ENCODE data around the gene TRIM21. TPM values are rescaled to one million over a fixed set of nuclear protein-coding genes. Genes with fewer than 3 reads are reported as not detected.
"Not testable (repeated sequence)": the region's sequence is repeated elsewhere in the genome, so short reads cannot be mapped to it uniquely, and the experiment has no call there.

Gene TRIM21
- total RNA-seq, 2 donors from 2014 or later: 9.8 to 10.0 TPM

GRCh38 chr11:4375431-4376140, 17.9 kb downstream of the TRIM21 start:
- no peak overlapping the region for H3K4me3 Mint-ChIP-seq
- Histone ChIP-seq H3K9me3 (ENCODE audit: control insufficient read depth, low read length) (no peaks in the 10 kb centered on the region), H3K27me3 (ENCODE audit: control insufficient read depth, insufficient read depth, low read length, poor library complexity, severe bottlenecking) (no peaks in the 10 kb centered on the region), H3K9ac (ENCODE audit: extremely low read depth, low read length, poor library complexity, severe bottlenecking) (no peak overlapping the region), H3K27ac (ENCODE audit: low read depth, low read length) (no peak overlapping the region), H3K4me1 (ENCODE audit: control insufficient read depth, insufficient read depth, low read length) (no peaks in the 10 kb centered on the region), H3K4me3 (ENCODE audit: low read length) (no peak overlapping the region), H3K36me3 (ENCODE audit: control insufficient read depth, insufficient read depth, low read length) (no peaks in the 10 kb centered on the region)
- H3K9me3 Mint-ChIP-seq: no peaks in the 10 kb centered on the region
- DNase-seq: no peak
- H3K36me3 Mint-ChIP-seq (ENCODE audit: low read depth): no peaks in the 10 kb centered on the region
- TF ChIP-seq, protein P1, sequence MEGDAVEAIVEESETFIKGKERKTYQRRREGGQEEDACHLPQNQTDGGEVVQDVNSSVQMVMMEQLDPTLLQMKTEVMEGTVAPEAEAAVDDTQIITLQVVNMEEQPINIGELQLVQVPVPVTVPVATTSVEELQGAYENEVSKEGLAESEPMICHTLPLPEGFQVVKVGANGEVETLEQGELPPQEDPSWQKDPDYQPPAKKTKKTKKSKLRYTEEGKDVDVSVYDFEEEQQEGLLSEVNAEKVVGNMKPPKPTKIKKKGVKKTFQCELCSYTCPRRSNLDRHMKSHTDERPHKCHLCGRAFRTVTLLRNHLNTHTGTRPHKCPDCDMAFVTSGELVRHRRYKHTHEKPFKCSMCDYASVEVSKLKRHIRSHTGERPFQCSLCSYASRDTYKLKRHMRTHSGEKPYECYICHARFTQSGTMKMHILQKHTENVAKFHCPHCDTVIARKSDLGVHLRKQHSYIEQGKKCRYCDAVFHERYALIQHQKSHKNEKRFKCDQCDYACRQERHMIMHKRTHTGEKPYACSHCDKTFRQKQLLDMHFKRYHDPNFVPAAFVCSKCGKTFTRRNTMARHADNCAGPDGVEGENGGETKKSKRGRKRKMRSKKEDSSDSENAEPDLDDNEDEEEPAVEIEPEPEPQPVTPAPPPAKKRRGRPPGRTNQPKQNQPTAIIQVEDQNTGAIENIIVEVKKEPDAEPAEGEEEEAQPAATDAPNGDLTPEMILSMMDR (conservative IDR thresholded peaks at IDR 0.05): no peak
- 89 to 93% methylated on average over 3 to 5 of the region's 5 CpGs for WGBS, 2 experiments (ENCODE audit: insufficient coverage in 1 of 2, insufficient read length in 1 of 2)
- no peaks in the 10 kb centered on the region for H3K4me1 Mint-ChIP-seq
- no peak overlapping the region for H3K27ac Mint-ChIP-seq
- no peaks in the 10 kb centered on the region for H3K27me3 Mint-ChIP-seq (ENCODE audit: insufficient read depth)

- H3K27ac ChIP-seq (ENCODE audit: low read depth, low read length): no peak overlapping the region
- no peaks in the 10 kb centered on the region for H3K36me3 ChIP-seq (ENCODE audit: control insufficient read depth, insufficient read depth, low read length)
- H3K9me3 ChIP-seq (ENCODE audit: control insufficient read depth, low read length): no peaks in the 10 kb centered on the region
- 79 to 100% methylated on average over 2 to 3 of the region's 3 CpGs for WGBS, 2 experiments (ENCODE audit: insufficient coverage in 1 of 2, insufficient read length in 1 of 2)
- no peaks in the 10 kb centered on the region for H3K27me3 ChIP-seq (ENCODE audit: control insufficient read depth, insufficient read depth, low read length, poor library complexity, severe bottlenecking)
- H3K27me3 Mint-ChIP-seq (ENCODE audit: insufficient read depth): no peaks in the 10 kb centered on the region
- no peaks in the 10 kb centered on the region for H3K9me3 Mint-ChIP-seq
- H3K4me3 ChIP-seq (ENCODE audit: low read length): no peak overlapping the region
- H3K9ac ChIP-seq (ENCODE audit: extremely low read depth, low read length, poor library complexity, severe bottlenecking): no peak overlapping the region
- DNase-seq: no peak
- no peaks in the 10 kb centered on the region for H3K36me3 Mint-ChIP-seq (ENCODE audit: low read depth)
- no peaks in the 10 kb centered on the region for H3K4me1 ChIP-seq (ENCODE audit: control insufficient read depth, insufficient read depth, low read length)
- H3K4me1 Mint-ChIP-seq: no peaks in the 10 kb centered on the region
- no peak overlapping the region for H3K4me3 Mint-ChIP-seq
- no peak overlapping the region for H3K27ac Mint-ChIP-seq
- TF ChIP-seq, protein P1 (conservative IDR thresholded peaks at IDR 0.05): no peak
Observed at GRCh38 chr11:4370166-4370565, 23.3 kb downstream of the TRIM21 start.

DNA sequence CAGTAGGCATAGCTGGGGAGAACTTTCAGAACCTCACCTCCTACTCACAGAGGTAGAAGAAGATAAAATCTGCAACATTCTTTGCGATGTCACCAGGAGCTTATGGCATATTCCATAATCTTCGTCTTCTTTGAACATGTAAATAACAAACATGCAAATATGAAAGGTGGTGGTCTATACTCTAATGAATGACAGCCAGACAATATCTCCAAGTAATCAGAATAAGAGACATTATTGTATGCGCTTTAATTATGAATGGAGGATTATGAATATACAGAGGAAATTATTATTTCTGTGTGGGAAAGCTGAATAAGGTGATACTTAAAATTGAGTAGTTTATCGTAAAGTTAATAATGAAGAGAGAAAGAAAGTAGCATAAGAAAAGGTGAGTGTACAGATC, 25.2 kb downstream of the TRIM21 start, which contains the start of gene OR52B4:
Gene OR52B4 (minus strand): TSS at position 101 of the 400 bp plus-strand sequence. CDS start 91 bp downstream, at position 10.
- Mint-ChIP-seq H3K4me3 (no peak within 1 kb of the TSS), H3K27ac (no peak within 1 kb of the TSS), H3K9me3 (peaks cover 2% of the 10 kb centered on the region), H3K36me3 (ENCODE audit: low read depth) (no peaks in the 10 kb centered on the region), H3K4me1 (no peaks in the 10 kb centered on the region), H3K27me3 (ENCODE audit: insufficient read depth) (no peaks in the 10 kb centered on the region)
- H3K4me1 ChIP-seq (ENCODE audit: control insufficient read depth, insufficient read depth, low read length): no peaks in the 10 kb centered on the region
- H3K9ac ChIP-seq (ENCODE audit: extremely low read depth, low read length, poor library complexity, severe bottlenecking): no peak within 1 kb of the TSS
- no peak for DNase-seq
- no peaks in the 10 kb centered on the region for H3K27me3 ChIP-seq (ENCODE audit: control insufficient read depth, insufficient read depth, low read length, poor library complexity, severe bottlenecking)
- no peak within 1 kb of the TSS for H3K27ac ChIP-seq (ENCODE audit: low read depth, low read length)
- no peak within 1 kb of the TSS for H3K4me3 ChIP-seq (ENCODE audit: low read length)
- TF ChIP-seq, protein P1 (conservative IDR thresholded peaks at IDR 0.05): no peak
- WGBS, 2 experiments (ENCODE audit: insufficient coverage in 1 of 2, insufficient read length in 1 of 2): 87 to 100% methylated on average over 2 of the region's 4 CpGs
- H3K36me3 ChIP-seq (ENCODE audit: control insufficient read depth, insufficient read depth, low read length): no peaks in the 10 kb centered on the region
- no peaks in the 10 kb centered on the region for H3K9me3 ChIP-seq (ENCODE audit: control insufficient read depth, low read length)

DNA sequence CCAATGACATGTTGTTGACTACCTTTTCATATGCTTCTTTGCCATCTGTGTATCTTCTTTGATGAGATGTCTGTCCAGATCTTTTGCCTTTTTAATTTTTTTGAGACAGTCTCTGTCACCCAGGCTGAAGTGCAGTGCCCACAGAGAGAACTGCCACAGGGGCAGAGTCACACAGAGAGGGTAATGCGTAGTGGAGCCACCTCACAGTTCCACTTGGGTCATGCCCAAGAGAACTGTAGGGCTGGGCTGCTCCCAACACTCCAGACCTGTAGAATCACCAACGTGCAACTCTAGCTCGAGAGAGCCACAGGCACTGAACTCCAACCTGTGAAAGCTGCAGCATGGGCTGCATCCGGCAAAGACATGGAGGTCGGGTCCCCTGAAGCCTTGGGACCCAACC, 45.4 kb downstream of the TRIM21 start:
- H3K9ac ChIP-seq (ENCODE audit: extremely low read depth, low read length, poor library complexity, severe bottlenecking); H3K27ac Mint-ChIP-seq; H3K27me3 Mint-ChIP-seq (ENCODE audit: insufficient read depth); H3K9me3 ChIP-seq (ENCODE audit: control insufficient read depth, low read length); H3K36me3 ChIP-seq (ENCODE audit: control insufficient read depth, insufficient read depth, low read length); H3K9me3 Mint-ChIP-seq; H3K27ac ChIP-seq (ENCODE audit: low read depth, low read length); DNase-seq; H3K27me3 ChIP-seq (ENCODE audit: control insufficient read depth, insufficient read depth, low read length, poor library complexity, severe bottlenecking); H3K4me1 ChIP-seq (ENCODE audit: control insufficient read depth, insufficient read depth, low read length); H3K4me3 ChIP-seq (ENCODE audit: low read length); H3K36me3 Mint-ChIP-seq (ENCODE audit: low read depth); H3K4me3 Mint-ChIP-seq; H3K4me1 Mint-ChIP-seq: not testable (repeated sequence)
- WGBS, 2 experiments (ENCODE audit: insufficient coverage in 1 of 2, insufficient read length in 1 of 2): 92% methylated on average over 1 of the region's 5 CpGs; no CpG with 5 or more reads in 1 of the 2 experiments

GRCh38 chr11:4345366-4345765, 48.1 kb downstream of the TRIM21 start:
- H3K27me3 Mint-ChIP-seq (ENCODE audit: insufficient read depth); H3K4me3 Mint-ChIP-seq; H3K9me3 Mint-ChIP-seq; DNase-seq; H3K4me1 ChIP-seq (ENCODE audit: control insufficient read depth, insufficient read depth, low read length); H3K36me3 Mint-ChIP-seq (ENCODE audit: low read depth); H3K9me3 ChIP-seq (ENCODE audit: control insufficient read depth, low read length); H3K4me3 ChIP-seq (ENCODE audit: low read length); H3K27ac ChIP-seq (ENCODE audit: low read depth, low read length); H3K36me3 ChIP-seq (ENCODE audit: control insufficient read depth, insufficient read depth, low read length); H3K9ac ChIP-seq (ENCODE audit: extremely low read depth, low read length, poor library complexity, severe bottlenecking); H3K4me1 Mint-ChIP-seq; H3K27me3 ChIP-seq (ENCODE audit: control insufficient read depth, insufficient read depth, low read length, poor library complexity, severe bottlenecking); H3K27ac Mint-ChIP-seq: not testable (repeated sequence)
- WGBS, 2 experiments (ENCODE audit: insufficient coverage in 1 of 2, insufficient read length in 1 of 2): 80 to 94% methylated on average over 1 of the region's 2 CpGs
